K562 (cell line): ENCODE measurements around the gene NSUN6. TPM values are rescaled to one million over a fixed set of nuclear protein-coding genes. Genes with fewer than 3 reads are reported as not detected.
A peak's percentile ranks its signal among the peaks of the same experiment; 100 is the strongest.

Experiments used
- ARID1B ChIP-seq: fragments of 450-650 bp; IDR thresholded peaks from 2 replicates; pipeline ENCODE4 v1.6.1; 2016; ENCODE audit warnings: antibody characterized with exemption, mild to moderate bottlenecking, inconsistent platforms
- ATF7 ChIP-seq: fragments of 450-650 bp; IDR thresholded peaks from 2 replicates; pipeline ENCODE4 v1.7.1; 2014; ENCODE audit warnings: mild to moderate bottlenecking, moderate library complexity
- BHLHE40 ChIP-seq: IDR thresholded peaks from 2 replicates; pipeline ENCODE4 v1.6.1; 2011; ENCODE audit warnings: low read length, improper control_type of control experiment
- C11orf30 ChIP-seq: fragments of 450-650 bp; IDR thresholded peaks from 2 replicates; pipeline ENCODE4 v1.6.1; 2016; ENCODE audit warnings: low read depth, mild to moderate bottlenecking
- CBFB ChIP-seq: sonication (generic); formaldehyde crosslinking; IDR thresholded peaks from 2 replicates; pipeline ENCODE4 v1.4.0; 2020; ENCODE audit warnings: mild to moderate bottlenecking, missing genetic modification reagents
- DPF2 ChIP-seq: fragments of 450-650 bp; IDR thresholded peaks from 2 replicates; pipeline ENCODE4 v1.6.1; 2016
- JUN ChIP-seq, 2 experiments: sonication (generic) in 1 of 2; formaldehyde crosslinking in 1 of 2; IDR thresholded peaks; 2 replicates each; pipeline versions ENCODE4 v1.6.1 to v1.8.0; 2012 to 2022; ENCODE audit warnings: borderline replicate concordance in 2 of 2, mild to moderate bottlenecking in 2 of 2, improper control_type of control experiment in 1 of 2, low read depth in 1 of 2, low read length in 1 of 2, missing genetic modification reagents in 1 of 2
- KDM2B ChIP-seq: fragments of 250-450 bp; sonication (Bioruptor Pico); IDR thresholded peaks from 2 replicates; pipeline ENCODE4 v1.8.0; 2021; ENCODE audit warnings: mild to moderate bottlenecking, moderate library complexity
- L3MBTL2 ChIP-seq: fragments of 450-650 bp; IDR thresholded peaks from 2 replicates; pipeline ENCODE4 v1.6.1; 2016; ENCODE audit warnings: mild to moderate bottlenecking, moderate library complexity
- RAD51 ChIP-seq: fragments of 450-650 bp; IDR thresholded peaks from 2 replicates; pipeline ENCODE4 v1.7.1; 2016; ENCODE audit warnings: low read depth, mild to moderate bottlenecking, borderline replicate concordance
- WHSC1 ChIP-seq: IDR thresholded peaks from one replicate; pipeline ENCODE4 v1.6.1; 2012; ENCODE audit warnings: low read length, control low read depth, inconsistent platforms
- ZNF143 ChIP-seq: sonication (generic); formaldehyde crosslinking; IDR thresholded peaks from 2 replicates; pipeline ENCODE4 v1.9.0; 2022; ENCODE audit warnings: mild to moderate bottlenecking, missing genetic modification reagents
- ZNF644 ChIP-seq: fragments of 200-800 bp; sonication (Bioruptor generic); IDR thresholded peaks from 2 replicates; pipeline ENCODE4 v1.6.1; 2016; ENCODE audit warnings: low read depth, missing genetic modification characterization, missing compliant biosample characterization
- ZNF830 ChIP-seq: fragments of 250-450 bp; sonication (Bioruptor Pico); IDR thresholded peaks from 2 replicates; pipeline ENCODE4 v1.5.0; 2021; ENCODE audit warnings: mild to moderate bottlenecking
- polyA plus RNA-seq, 8 experiments: library from polyadenylated mRNA; depleted of rRNA in 4 of 8; stranded (reverse) in 5 of 8; unstranded in 3 of 8; fragments of >200 nt; fragmentation: Nextera tagmentation in 2 of 8; fragmentation: Illumina TruSeq in 1 of 8; extraction: Ambion mirVana in 2 of 8; extraction: Trizol in 1 of 8; gene quantifications; 2 replicates each; pipeline versions ENCODE4 v1.2.1 to v1.2.3, GENCODE V29; 2011 to 2014; ENCODE audit warnings: inconsistent platforms in 1 of 8, missing spikeins in 1 of 8
- total RNA-seq, 7 experiments: library from RNA; depleted of rRNA in 6 of 7; stranded (reverse); fragments of >200 nt in 6 of 7; fragmentation: Illumina TruSeq in 2 of 7; extraction: Trizol in 2 of 7; gene quantifications; 2 replicates each; pipeline versions ENCODE4 v1.2.1 to v1.2.3, GENCODE V29; 2011 to 2021; ENCODE audit warnings: low replicate concordance in 1 of 7
- TF ChIP-seq, protein P1 (sequence below): fragments of 250-450 bp; sonication (Bioruptor Pico); IDR thresholded peaks from 2 replicates; pipeline ENCODE4 v1.5.1; 2021; ENCODE audit warnings: mild to moderate bottlenecking
- TF ChIP-seq, protein P2 (sequence below): sonication (generic); formaldehyde crosslinking; IDR thresholded peaks from 2 replicates; pipeline ENCODE4 v1.8.0; 2022; ENCODE audit warnings: mild to moderate bottlenecking, missing genetic modification reagents
- TF ChIP-seq, protein P3 (sequence below): fragments of 450-650 bp; formaldehyde crosslinking; IDR thresholded peaks from 2 replicates; pipeline ENCODE4 v1.4.0; 2020; ENCODE audit warnings: mild to moderate bottlenecking, mixed read lengths
- TF ChIP-seq, protein P4 (sequence below): fragments of 450-650 bp; formaldehyde crosslinking; IDR thresholded peaks from 2 replicates; pipeline ENCODE4 v1.4.0; 2020; ENCODE audit warnings: mild to moderate bottlenecking, moderate library complexity
- TF ChIP-seq, protein P5 (sequence below): sonication (generic); formaldehyde crosslinking; IDR thresholded peaks from 2 replicates; pipeline ENCODE4 v1.8.1; 2023; ENCODE audit warnings: mild to moderate bottlenecking, missing genetic modification reagents
- TF ChIP-seq, protein P6 (sequence below): fragments of 450-650 bp; formaldehyde crosslinking; conservative IDR thresholded peaks from 2 replicates; pipeline ENCODE4 v1.4.0; 2022; ENCODE audit warnings: mild to moderate bottlenecking, missing genetic modification characterization

NSUN6 gene
- total and polyA plus RNA-seq, 9 of the 15 experiments (the other 6 are each of a cell fraction or from before 2014, with no cell fraction given) = 12.5 to 33.1 (median 24.2) TPM

DNA sequence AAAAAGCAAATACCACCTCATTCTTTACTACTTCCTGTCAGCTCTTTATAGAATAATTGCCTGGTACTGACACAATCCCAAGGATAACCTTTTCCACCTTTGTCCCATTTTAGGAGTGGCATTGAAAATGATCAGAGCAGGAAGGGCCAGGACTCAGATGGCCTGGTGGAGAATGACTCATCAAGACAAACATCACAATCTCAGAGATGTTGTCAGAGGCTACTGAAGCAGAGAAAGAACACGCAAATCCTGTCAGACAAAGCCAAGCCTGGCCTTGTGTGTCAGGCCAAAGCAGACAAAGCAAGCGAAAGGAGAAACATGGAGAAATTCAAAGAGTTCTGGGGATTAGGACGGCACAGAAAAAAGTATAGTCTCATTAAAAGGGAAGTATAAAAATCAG, 40.9 kb downstream of the NSUN6 start (continued):
- TF ChIP-seq, protein P1, sequence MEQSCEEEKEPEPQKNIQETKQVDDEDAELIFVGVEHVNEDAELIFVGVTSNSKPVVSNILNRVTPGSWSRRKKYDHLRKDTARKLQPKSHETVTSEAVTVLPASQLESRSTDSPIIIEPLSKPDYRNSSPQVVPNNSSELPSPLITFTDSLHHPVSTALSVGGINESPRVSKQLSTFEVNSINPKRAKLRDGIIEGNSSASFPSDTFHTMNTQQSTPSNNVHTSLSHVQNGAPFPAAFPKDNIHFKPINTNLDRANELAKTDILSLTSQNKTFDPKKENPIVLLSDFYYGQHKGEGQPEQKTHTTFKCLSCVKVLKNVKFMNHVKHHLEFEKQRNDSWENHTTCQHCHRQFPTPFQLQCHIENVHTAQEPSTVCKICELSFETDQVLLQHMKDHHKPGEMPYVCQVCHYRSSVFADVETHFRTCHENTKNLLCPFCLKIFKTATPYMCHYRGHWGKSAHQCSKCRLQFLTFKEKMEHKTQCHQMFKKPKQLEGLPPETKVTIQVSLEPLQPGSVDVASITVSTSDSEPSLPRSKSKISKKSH (CRISPR knock-in tag) = no peak
- TF ChIP-seq DPF2 = 0 out of 2 replicates have a peak, but pooled peaks have one; percentile 48
- TF ChIP-seq, protein P2, sequence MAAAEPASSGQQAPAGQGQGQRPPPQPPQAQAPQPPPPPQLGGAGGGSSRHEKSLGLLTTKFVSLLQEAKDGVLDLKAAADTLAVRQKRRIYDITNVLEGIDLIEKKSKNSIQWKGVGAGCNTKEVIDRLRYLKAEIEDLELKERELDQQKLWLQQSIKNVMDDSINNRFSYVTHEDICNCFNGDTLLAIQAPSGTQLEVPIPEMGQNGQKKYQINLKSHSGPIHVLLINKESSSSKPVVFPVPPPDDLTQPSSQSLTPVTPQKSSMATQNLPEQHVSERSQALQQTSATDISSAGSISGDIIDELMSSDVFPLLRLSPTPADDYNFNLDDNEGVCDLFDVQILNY (CRISPR knock-in tag) = no peak
- TF ChIP-seq, protein P3, sequence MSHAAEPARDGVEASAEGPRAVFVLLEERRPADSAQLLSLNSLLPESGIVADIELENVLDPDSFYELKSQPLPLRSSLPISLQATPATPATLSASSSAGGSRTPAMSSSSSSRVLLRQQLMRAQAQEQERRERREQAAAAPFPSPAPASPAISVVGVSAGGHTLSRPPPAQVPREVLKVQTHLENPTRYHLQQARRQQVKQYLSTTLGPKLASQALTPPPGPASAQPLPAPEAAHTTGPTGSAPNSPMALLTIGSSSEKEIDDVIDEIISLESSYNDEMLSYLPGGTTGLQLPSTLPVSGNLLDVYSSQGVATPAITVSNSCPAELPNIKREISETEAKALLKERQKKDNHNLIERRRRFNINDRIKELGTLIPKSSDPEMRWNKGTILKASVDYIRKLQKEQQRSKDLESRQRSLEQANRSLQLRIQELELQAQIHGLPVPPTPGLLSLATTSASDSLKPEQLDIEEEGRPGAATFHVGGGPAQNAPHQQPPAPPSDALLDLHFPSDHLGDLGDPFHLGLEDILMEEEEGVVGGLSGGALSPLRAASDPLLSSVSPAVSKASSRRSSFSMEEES (CRISPR knock-in tag) = no peak
- TF ChIP-seq RAD51 = no peak
- TF ChIP-seq CBFB (CRISPR knock-in tag) = no peak
- no peak for TF ChIP-seq L3MBTL2
- peak; percentile 58; the same call in 1 of the 2 replicates for TF ChIP-seq C11orf30
- TF ChIP-seq JUN (IDR thresholded peaks at IDR 0.05; ENCODE audit: borderline replicate concordance, low read depth, low read length) = peak; percentile 75
- TF ChIP-seq JUN (CRISPR knock-in tag; IDR thresholded peaks at IDR 0.05; ENCODE audit: borderline replicate concordance) = no peak
- TF ChIP-seq, protein P4, sequence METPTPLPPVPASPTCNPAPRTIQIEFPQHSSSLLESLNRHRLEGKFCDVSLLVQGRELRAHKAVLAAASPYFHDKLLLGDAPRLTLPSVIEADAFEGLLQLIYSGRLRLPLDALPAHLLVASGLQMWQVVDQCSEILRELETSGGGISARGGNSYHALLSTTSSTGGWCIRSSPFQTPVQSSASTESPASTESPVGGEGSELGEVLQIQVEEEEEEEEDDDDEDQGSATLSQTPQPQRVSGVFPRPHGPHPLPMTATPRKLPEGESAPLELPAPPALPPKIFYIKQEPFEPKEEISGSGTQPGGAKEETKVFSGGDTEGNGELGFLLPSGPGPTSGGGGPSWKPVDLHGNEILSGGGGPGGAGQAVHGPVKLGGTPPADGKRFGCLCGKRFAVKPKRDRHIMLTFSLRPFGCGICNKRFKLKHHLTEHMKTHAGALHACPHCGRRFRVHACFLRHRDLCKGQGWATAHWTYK (CRISPR knock-in tag) = no peak
- TF ChIP-seq ARID1B = peak; percentile 55; the same call in 1 of the 2 replicates
- no peak for TF ChIP-seq BHLHE40
- no peak for TF ChIP-seq ZNF830 (CRISPR knock-in tag)
- no peak for TF ChIP-seq KDM2B (CRISPR knock-in tag)
- no peak for TF ChIP-seq WHSC1
- TF ChIP-seq ZNF143 = no peak
- TF ChIP-seq, protein P5, sequence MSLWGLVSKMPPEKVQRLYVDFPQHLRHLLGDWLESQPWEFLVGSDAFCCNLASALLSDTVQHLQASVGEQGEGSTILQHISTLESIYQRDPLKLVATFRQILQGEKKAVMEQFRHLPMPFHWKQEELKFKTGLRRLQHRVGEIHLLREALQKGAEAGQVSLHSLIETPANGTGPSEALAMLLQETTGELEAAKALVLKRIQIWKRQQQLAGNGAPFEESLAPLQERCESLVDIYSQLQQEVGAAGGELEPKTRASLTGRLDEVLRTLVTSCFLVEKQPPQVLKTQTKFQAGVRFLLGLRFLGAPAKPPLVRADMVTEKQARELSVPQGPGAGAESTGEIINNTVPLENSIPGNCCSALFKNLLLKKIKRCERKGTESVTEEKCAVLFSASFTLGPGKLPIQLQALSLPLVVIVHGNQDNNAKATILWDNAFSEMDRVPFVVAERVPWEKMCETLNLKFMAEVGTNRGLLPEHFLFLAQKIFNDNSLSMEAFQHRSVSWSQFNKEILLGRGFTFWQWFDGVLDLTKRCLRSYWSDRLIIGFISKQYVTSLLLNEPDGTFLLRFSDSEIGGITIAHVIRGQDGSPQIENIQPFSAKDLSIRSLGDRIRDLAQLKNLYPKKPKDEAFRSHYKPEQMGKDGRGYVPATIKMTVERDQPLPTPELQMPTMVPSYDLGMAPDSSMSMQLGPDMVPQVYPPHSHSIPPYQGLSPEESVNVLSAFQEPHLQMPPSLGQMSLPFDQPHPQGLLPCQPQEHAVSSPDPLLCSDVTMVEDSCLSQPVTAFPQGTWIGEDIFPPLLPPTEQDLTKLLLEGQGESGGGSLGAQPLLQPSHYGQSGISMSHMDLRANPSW (CRISPR knock-in tag) = no peak
- TF ChIP-seq ATF7 = no peak
- TF ChIP-seq, protein P6, sequence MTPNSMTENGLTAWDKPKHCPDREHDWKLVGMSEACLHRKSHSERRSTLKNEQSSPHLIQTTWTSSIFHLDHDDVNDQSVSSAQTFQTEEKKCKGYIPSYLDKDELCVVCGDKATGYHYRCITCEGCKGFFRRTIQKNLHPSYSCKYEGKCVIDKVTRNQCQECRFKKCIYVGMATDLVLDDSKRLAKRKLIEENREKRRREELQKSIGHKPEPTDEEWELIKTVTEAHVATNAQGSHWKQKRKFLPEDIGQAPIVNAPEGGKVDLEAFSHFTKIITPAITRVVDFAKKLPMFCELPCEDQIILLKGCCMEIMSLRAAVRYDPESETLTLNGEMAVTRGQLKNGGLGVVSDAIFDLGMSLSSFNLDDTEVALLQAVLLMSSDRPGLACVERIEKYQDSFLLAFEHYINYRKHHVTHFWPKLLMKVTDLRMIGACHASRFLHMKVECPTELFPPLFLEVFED (CRISPR knock-in tag) = no peak
- no peak for TF ChIP-seq ZNF644 (tag)
